HG03108 (cell line): ENCODE data around the gene NCOA5.

ENCODE experiments used
- ATAC-seq: cut with Tn5 transposase; IDR thresholded peaks from one replicate; pipeline ENCODE4 v1.9.1; 2021; ENCODE audit warnings: moderate library complexity; ENCODE audit not compliant: unreplicated experiment

The NCOA5 gene

DNA sequence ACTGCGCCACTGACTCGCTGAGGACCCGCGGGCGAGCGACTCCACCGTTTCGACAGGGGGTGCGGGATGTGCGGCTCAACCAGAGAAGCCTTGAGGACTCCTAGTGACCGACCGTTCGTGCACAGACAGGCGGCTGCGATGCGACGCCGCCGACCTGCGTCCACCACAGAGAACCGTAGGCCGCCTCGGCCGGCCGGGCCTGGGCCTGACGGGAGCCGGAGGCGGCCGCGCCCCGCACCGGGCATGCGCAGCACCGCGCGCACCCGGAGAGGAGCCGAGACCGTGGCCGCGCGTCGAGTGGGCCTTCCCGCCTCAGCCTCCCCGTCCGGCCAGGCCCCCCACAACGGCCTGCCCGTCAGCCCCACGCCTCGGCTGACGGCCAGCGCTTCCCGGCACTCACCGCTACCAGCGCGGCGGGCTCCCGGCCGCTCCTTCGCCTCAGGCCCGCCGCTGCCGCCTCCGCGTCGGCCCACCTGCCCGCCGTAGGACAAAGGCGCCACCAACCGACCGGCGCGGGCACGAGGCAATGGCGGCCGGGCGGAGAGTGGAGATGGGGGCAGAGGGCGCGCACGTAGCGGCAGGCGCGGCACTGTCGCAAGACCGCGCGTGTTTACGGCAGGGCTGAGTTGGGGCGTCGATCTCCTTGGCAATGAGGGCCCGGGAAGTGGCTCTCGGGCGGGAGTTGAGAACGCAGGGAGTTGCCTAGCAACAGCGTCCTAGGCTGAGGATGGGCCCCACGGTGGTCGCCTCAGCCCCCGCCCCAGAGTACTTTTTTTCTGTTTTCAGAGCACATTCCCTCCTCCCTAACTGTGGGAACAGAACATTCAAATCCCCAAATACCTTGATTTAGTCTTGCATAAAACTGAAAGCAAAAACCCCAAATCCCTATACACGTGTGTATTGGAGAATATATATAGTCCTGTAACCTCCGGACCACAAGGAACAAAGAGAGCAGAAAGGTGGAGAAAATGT lies at the start of gene NCOA5:
TSS of gene NCOA5 (minus strand) at position 546 of the 972 bp plus-strand sequence. CDS start 10,538 bp downstream, outside the sequence.
- ATAC-seq, result peak; percentile 83

DNA sequence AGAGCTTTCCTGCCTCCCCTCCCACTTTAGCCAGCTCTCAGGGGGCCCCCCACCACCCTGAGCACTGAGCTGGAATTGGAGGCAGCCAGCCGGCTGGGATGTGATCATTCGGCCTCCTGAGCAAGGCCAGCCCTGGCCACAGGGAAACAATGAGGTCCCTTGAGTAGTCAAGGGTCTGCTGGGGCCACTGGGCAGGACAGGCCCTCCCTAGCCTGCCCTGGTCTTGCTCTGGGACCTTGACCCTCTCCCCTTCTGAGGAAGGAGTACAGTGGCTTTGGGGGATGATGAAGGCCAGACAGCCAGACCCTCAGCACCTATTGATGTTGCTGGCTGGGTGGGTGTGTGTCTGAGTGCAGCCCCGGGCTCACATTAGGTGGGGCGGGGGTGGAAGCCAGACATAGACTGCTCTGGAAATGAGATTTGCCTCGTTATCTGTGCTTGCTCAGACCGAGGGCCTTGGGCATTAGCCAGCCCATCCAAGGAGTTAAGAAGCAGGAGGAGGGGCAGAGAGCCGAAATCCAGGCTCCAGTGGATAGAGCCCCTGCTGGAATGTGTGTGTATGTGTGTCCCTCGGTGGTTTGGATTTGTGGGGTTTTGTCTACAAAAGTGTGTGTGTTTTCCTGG lies 49.6 kb upstream of the NCOA5 start:
- no peak for ATAC-seq

DNA sequence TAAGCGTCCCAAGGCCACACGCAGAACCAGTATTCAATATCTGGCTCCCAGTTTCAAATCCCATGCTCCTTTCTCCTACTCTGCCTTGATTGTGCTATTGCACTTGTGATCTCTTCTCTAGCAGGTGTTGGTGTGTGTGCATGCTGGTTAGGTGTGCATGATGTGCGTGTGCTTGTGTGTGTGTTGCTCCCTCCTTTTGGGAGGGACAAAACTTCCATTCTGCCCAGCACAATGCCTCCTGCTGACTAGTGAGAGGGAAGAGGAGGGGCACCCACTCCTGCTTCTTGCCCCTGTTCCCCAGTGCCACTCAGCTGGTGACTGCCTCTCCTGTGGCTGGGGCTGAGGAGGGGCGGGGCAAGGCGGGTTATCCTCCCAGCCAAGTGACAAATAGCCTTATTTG lies 48.1 kb upstream of the NCOA5 start:
- ATAC-seq, result no peak

DNA sequence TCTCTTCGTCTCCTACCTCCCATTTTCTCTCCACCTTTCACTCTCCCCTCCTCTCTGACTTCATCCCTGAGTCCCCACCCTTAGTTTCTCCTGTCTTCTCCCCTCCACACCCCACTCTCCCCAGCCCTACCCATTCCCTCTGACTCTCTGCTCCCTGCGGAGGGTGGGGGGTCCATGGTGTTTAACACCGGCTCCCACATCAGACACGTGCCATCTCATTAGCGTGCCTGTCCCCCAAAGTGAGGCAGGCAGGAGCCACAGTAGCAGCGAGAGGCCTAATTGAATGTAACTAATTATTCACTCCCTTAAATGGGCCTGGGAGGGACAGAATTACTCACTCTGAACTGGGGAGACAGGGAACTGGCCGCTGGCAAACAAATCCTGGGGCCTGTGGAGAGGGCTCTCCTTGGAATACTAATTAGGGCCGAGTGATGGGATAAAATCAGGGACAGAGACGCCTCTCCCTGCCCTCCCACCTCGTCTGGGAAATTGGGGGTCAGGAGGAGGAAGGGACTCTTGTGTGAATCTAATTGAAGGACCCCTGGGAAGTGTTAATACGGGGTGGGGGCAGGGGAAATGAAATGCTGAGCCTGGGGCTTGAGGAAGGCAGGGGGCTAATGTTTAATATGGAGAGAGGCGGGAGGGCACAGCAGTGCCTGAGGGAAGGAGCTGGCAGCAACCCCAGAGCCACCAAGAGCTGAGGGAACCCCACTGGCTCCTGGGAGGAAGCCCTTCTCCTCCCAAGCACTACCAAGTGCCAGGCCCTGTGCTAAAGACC lies 46.3 kb upstream of the NCOA5 start:
- ATAC-seq, result no peak

DNA sequence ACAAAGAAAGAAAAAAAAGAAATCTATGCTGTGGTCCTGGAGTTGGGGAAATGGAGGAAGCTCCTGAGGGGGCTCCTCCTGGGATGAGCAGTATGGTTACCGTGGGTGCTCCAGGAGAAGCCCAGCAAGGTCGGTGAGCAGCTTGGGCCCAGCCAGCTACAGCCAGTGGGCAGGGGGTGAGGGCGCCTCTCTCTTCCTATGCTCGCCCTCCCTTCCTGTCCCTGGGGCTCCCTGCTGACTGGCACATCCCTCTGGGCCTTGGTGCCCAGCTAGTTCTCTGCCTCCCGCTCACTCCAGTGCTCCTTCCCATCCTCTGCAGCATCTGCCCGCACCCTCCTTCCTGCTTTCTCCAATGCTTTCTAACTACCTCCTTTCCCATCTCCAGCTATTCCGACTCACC lies 45.0 kb upstream of the NCOA5 start:
- no peak for ATAC-seq

DNA sequence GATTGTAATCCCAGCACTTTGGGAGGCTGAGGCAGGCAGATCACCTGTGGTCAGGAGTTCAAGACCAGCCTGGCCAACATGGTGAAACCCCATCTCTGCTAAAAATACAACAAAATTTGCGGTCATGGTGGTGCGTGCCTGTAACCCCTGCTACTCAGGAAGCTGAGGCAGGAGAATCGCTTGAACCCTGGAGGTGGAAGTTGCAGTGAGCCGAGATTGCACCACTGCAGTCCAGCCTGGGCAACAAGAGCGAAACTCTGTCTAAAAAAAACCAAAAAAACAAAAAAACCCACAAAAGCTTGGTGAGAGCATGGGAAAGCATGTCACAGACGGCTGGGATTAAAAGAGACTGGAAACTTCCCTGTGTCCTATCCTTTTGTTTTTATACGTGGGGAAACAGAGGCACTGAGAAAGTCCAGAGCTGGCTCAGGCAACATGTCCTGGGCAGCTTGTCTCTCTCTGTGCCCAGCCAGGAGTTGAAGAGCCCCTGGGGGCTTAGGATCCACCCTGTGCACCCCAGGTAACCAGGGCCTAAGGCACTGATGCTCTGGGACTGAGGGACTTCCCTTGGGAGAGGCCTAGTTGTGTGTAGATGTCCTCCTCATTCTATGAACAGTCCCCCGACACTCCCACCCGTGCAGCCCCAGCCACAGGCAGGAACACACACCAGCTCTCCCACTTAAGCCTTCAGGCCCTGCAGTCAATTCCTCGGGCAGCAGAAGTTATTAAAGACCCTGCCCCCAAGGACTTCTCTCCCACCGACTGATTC lies 44.3 kb upstream of the NCOA5 start:
- ATAC-seq, result no peak

DNA sequence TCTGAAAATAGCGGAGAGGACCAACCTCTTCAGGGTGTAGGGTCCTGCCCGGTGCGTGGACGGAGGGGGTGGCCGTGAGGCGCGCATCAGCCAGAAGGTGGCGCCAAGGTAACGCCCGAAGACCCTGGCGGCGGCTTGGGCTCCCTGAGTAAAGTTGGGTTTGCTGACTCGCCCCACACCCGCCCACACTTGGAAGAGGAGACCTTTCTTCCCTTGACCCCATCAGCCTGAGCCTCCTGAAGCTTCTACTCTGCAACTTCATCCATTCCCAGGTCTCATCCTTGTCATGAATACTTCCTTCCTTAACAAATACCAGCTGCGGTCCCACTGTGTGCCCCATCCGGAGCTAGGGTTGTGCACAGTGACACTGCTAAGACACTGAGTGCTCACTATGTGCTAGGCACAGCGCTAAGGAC lies 43.0 kb upstream of the NCOA5 start:
- ATAC-seq, result no peak

DNA sequence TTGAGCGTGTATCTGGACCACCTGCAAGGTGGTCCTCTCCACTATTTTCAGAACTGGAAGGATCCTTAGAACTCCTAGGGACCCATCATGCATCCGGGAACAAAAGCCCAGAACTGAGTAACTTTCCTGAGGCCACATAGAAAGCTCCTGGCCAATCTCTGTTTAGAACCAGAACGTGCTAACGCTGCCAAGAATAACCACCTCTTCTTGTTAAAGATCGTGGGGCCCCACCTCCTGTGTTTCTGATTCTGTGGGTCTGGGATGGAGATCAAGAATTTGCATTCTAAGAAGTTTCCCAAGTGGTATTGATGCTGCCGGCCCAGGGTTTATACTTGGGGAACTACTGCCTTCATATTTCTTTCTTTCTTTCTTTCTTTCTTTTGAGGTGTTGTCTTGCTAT lies 41.6 kb upstream of the NCOA5 start:
- no peak for ATAC-seq

DNA sequence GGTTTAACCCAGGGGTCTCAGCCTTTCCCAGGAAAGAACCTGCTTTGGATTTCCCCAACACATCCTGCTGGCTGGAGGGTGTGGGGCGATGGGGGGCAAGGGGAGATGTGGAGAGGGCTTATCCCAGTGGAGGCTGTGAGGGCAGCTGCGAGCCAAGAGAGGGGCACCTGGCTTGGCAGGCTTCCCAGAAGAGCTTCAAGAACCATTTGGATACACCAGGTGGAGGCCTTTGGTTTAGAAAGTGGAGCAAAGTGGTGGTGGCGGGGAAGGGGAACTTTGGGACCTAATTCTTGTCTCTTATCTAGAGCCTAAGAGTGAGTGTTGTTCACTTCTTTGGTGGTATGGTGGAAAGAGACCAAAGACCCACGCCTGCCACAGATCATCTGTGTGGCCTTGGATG lies 40.8 kb upstream of the NCOA5 start:
- ATAC-seq, result no peak

DNA sequence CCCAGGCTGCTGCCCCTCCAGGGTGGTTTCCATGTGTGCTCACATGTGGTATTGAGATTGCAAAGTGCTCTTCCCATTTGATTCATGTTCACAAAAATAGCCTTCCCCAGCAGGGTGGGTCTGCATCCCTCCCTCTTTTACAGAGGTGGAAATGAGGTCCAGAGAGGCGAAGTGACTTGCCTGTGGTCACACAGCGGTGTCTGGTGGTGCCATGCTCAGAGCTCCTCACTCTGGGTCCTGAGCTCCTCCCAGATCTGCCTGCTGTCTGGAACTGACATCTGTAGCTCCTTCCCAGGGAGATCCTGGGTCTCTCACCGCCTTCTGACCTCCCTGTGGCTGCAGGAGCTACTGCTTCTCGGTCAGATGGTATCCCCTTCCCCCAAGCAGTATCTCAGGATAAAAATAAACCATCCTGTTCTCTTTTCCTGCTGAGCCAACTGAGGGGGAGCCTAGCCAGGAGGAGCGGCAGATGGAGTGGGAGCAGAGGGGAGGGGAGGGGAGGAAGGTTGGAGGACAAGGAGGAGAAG lies 40.3 kb upstream of the NCOA5 start:
- no peak for ATAC-seq

DNA sequence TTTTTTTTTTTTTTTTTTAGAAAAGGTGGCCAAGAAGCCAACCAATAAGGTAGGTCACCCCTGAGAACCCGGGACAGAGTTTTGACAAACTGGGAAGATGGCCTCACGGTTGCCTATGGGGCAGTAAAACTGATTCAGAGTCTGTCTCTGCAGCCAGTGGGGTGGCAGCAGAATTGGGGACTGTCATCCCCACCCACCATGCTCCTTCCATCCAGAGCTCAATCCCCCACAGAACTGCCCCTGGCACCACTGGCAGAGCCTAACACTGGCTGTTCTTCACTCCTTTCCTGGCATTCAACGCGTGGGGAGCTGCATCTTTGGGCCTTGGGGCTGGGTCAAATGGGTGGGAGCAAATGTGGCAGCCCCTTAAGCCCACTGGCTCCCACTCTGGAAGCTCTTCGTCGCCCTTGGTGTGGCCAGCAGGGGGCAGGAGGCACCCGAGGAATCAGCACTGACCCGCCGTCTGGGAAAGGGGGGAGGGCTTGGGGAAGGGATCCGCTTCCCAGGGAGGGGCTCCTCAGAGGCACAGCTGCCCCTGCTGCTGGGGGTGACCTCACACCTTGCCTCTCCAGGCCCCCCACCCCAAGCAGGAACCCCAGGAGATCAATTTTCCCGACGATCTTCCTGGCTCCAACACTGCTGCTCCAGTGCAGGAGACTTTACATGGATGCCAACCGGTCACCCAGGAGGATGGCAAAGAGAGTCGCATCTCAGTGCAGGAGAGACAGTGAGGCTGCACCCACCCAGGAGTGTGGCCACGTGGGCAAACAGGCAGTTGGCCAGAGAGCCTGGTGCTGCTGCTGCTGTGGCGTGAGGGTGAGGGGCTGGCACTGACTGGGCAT lies 38.8 kb upstream of the NCOA5 start:
- no peak for ATAC-seq

DNA sequence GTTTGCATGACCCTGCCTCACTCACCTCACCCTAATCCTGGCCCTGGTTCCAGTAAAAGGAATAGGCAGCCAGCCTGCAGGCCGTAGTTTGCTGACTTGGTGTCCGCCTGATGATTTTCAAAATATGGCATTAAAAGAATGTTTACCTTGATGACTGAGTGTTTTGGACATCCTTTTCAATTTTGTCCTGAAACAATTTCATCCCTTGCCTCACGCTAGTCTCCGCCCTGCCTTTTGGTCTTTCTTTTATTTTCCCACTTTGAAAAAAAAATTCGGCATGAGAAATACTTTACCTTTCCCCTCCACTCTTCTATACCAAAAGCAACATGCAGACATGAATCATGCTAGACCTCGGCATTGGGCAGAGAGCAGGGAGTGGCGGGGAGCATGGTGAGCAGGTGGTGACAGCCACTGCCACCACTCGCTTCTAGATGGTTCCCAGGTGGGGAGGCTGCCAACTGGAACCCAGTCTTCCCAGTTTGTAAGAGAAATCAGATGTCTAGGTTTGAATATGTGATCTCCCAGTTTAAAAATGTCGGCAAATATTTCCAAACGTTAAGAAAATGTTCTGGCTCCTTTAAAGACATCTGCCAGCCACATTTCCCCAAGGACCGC lies 37.7 kb upstream of the NCOA5 start:
- no peak for ATAC-seq

DNA sequence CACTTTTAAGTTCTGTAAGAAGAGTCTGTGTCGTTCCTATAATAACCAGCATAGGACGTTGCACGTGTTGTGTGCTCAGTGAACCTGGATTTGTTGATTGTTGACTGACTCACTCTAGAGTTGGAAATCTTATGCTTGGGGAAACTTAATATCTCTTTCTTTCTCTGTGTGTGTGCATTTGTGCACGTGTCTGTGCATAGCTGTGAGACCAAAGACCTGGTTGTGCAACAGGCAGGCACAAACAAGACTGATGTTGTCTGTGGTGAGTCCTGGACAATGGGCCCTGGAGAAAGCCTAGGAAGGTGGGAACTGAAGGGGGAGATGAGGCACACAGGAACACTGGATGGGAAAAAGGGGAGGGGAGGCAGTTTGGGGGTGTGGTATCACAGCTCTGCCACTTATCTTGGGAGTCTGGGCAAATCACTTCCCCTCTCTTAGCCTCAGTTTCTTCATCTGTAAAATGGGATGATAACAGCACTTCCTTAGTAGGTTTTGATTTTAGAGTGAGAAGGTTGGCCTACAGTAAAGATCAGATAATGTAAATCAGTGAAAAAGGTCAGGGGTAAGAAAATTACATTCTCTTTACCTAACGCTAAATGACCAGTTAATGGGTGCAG lies 36.8 kb upstream of the NCOA5 start:
- ATAC-seq, result no peak

DNA sequence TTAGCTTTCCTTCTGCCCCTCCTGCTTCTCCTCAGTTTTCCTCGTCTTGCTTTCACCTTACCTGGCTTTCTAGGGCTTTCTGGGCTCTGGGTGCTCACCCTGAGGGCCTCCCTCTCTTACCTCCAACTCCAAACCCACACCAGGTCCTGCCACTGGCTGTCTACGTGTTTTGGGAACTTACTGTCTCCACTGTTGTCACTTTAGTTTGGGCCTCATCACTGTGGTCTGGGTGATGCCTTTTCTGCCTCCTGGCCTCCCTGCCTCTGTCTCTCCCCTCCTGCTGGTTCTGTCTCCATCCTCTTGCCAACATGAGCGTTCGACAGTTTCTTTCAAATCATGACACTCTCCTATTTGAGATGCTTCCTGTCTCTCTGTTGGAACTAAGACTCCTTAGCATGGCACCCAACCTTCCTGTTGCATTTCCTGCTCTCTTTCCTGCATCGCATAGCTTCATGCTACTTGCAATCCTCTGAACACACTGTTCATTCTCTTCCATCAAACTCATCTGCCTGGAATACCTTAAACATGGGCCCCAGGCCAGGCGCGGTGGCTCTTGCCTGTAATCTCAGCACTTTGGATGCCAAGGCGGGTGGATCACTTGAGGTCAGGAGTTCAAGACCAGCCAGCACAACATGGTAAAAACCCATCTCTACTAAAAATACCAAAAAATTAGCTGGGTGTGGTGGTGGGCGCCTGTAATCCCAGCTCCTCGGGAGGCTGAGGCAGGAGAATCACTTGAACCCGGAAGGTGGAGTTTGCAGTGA lies 33.9 kb upstream of the NCOA5 start:
- no peak for ATAC-seq

DNA sequence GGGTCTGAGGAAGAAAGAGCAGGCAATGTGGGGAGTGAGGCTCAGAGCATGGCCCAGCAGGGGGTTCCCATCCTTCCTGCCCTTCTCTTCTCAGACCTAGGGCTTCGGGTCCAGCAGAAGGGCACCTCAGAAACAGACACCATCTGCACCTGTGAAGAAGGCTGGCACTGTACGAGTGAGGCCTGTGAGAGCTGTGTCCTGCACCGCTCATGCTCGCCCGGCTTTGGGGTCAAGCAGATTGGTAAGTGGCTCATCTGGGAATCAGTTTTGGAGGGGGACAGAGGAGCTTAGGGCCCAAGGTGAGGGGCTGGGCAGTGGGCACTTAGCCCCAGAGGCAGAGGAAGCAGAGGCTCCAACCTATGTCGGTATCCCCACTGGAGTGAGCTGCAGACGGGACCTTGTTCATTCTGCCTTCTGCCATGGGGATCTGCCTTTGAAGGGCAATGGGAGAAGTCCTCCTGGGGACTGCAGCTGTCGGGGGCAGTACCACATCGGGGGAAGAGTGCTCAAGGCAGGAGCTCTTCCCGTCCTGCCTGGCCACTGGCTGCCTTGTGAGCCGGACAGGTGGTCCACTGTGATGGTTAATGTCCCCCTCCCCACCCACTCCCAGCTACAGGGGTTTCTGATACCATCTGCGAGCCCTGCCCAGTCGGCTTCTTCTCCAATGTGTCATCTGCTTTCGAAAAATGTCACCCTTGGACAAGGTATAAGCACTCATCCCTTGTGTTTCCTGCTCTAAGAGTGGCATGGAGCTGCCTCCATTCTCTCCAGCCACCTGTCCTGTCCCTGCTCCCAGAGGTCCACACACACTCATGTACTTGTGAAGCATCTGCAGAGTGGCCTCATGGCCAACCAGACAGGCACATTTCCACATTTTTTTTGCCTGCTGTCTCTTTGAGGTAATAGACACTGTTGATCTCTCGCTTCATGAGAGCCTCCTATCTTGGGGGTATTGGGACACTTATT lies 33.0 kb upstream of the NCOA5 start:
- no peak for ATAC-seq

DNA sequence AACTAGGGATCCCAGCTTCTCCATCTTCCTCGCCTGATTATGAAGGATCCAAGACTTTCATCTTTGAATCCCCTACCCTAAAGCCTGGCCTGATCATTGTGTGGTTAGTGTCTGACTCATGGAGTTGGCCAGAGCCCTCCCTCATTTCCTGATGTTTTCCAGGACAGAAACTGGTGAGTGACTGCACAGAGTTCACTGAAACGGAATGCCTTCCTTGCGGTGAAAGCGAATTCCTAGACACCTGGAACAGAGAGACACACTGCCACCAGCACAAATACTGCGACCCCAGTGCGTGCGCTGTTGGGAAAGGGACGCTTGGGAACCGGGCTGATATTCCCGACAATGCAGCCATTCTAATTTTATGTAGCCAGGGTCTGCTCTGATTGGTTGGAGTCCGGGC lies 32.3 kb upstream of the NCOA5 start:
- ATAC-seq, result no peak
